DMS 273 (cell line): ENCODE data around the gene NCOA3.
A peak's percentile ranks its signal among the peaks of the same experiment; 100 is the strongest.
"Not testable (repeated sequence)": the region's sequence is repeated elsewhere in the genome, so short reads cannot be mapped to it uniquely, and the experiment has no call there.

Experiments
- DNase-seq: peaks from one replicate; lab custom pipeline; 2025; ENCODE audit not compliant: unreplicated experiment; lab: John Stamatoyannopoulos, UW

NCOA3 gene

DNA sequence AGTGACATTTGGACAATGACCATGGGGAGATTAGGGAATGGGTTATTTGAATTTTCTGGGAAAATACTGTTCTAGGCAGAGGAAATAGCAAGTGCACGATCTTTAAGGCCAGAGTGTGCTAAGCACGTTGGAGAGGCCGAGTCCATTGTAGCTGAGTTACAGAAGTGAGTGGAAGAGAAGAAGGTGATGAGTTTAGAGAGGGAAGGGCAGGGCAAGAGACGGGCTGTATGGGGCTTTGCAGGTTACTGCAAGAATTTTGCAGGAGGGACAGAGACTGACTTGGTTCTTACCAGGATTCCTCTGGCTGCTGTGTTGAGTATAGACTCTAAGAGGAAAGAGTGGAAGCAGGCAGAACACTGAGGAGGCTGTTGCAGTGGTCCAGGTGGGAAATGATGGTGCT lies 1.1 kb upstream of the NCOA3 start:
- peak; percentile 35 for DNase-seq

DNA sequence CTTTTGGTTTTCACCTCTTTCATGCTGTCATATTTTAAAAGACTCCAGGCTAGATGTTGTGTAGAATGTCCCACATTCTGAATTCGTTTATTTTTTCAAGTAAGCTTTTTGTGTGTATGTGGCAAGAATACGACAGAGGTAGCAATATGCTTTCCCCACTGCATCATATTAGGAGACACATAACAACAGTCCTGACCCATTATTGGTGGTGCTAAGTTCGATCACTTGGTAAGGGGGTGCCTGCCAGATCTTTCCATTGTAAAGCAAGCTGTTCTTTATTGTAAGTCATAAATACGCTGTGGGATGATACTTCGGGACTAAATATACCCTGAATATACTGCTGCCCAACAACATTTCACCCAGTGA lies 588 bp upstream of the NCOA3 start:
- no peak for DNase-seq

DNA sequence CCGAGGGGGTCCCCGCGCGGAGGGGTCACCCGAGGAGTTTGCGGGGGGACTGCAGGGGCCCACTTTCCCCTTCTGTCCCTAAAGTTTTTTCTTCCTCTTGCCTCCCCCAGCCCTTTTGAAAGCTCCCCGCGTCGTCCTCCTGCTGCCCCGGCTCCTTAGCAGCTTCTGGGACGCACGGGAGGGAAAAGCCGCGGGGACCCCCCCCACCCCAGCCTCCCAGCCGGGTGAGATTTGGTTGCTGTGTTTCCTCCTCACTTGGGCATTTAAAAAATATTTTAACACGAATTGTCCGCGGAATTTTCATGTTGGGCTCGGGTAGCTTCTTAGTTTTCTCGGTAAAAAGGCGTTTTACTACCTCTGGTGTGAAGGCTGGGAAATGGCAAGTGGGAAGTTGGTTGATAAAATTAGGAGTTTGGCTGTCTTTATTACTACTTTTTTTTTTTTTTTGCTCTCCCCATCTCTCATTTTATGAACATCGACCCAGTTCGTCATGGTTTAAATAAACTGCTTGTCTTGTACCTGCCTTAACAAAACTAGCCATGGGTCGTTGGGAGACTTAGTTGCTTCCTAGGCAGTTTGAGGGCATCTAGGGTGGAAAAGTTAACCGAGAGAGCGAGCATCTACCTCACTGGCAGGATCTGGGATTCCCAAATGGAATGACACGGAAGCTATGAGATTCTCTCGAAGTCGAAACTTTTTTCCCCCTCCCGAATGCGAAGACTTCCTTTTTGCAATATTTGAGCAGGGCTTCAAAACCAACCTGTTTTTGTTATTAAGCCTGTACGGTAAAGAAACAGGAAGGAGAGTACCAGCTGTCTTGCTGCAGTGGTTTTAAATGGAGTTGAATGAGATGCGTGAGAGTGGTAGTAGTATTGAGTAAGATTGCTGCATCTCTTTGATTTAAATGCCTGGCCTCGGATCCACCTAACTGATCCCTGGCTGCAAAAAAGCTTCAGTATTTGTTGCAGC lies 868 bp downstream of the NCOA3 start:
- peak; percentile 71 for DNase-seq

DNA sequence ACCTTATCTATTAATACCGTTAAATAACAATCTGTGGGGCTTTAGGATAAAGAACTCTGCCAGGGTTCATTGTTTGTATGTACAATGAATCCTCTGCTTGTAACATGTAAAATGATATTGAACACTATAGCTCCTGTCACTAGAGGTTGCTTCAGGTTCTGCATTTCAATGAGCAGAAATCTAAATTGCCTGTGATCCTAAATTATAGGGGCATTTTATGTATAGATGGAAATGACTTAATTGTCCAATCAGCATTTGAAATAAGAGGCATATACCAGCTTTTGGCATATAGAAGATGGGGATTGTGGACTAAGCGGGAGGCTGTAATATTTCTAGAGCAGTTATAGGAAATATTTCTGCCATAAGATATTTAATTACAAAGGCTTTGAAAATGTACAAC lies 2.0 kb downstream of the NCOA3 start:
- peak; percentile 21 for DNase-seq

DNA sequence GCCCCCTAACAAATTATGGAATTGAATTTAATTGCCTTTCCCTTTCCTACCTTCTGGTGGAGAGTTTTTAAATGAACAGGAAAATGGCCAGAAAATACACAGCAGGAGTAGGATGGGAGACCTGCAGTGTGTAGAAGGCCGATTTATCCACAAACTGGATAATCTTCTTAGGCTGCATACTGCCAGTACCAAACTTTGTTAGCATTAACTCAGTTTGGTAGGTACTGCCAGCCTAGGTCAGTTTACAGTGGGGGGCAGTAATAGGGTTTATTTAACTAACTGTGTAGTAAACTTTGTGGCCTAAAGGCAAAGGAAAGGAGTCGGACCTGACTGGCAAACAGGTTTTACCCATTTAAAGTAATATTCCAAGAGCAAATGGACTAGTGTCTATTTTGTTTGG lies 4.6 kb downstream of the NCOA3 start:
- DNase-seq: no peak

DNA sequence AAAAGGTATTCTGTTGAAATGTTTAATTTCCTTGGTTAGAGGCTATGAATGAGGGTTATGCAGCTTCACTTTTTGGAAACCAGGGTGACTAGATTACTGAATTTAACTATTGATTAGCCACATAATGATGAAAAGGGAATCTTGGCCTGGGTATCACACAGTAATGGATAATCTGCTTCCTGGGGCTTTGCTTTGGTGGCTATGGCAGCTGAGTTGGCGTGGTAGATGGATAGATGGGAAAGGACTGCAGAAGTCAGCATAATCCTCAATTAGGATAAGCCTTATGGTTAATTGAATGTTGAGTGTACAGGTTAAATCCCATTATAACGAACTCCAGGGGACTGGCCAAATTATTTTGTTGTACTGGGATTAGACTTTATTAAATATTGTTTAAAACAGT lies 5.2 kb downstream of the NCOA3 start:
- no peak for DNase-seq

DNA sequence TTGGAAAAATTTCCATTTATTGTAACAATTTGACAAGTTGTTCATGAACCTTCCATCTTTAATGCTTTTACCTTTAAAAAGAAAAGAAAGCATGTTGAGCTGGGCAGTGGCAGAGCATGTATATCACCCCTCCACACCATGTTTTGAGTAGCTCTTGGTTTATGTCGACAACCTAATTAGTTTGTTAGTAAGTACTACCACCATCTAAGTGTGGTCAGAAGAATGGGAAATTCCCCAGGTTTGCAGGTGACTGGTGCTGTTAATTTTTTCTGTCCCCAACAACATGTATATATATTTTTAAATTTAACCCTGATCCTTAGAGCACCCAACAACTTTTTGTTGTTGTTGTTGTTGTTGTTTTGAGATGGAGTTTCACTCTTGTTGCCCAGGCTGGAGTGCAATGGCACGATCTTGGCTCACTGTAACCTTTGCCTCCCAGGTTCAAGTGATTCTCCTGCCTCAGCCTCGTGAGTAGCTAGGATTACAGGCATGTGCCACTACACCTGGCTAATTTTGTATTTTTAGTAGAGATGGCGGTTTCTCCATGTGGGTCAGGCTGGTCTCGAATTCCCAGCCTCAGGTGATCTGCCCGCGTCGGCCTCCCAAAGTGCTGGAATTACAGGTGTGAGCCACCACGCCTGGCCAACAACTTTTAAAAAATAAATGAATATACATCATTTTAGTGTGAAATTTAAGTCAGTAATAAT lies 5.7 kb downstream of the NCOA3 start:
- DNase-seq: not testable (repeated sequence)

DNA sequence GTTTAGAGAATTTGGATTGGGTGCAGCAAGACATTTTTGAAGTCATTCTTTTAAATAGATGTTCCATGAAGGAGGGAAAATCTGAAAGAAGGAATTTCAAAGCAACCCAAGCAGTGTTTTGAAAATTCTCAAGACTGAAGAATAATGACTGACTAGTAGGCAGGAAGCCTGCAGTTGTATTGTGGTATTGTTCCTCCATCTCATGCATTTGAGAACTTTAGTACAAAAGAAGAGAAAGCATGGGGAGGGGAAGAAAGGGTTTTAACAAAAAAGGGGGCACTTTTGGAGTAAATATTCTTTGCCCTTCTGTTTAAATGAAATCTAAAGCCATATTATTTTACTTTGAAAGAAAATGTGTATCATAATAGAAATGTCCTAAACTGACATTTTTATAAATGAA lies 6.6 kb downstream of the NCOA3 start:
- DNase-seq: no peak

DNA sequence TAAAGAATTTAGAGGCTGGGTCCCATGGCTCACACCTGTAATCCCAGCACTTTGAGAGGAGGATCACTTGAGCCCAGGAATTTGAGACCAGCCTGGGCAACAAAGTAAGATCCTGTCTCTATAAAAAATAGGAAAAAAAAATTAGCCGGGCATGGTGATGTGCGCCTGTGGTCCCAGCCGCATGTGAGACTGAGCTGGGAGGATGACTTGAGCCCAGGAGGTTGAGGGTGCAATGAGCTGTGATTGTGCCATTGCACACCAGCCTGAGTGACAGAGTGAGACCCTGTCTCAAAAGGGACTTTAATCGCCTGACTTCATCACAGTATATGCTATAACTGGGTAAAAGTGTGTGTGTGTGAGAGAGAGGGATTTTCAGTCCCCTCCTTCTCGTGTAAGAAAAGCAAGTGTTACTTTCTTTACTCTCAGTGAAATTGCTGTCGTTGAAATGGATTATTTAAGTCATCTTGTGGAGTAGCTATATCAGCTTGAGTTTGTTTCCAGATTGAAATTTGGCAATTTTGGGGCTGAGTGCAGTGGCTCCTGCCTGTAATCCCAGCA lies 7.5 kb downstream of the NCOA3 start:
- DNase-seq: no peak

DNA sequence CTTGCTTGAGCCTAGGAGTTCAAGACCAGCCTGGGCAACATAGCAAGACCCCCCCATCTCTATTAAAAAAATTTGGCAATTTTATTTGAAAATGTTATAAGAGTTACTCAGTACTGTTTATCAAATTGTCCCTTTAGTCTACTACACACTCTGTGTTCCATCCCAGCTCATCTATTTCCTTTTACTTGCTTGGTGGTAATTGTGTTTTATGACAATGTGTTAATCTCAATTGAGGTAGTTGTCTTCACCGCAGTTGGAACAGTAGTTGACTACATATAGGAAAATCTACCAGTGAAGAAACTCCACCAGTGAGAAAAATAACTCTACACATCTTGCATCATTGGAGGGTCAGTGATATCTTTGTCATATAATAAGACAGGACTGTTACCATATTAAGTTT lies 8.0 kb downstream of the NCOA3 start:
- no peak for DNase-seq

DNA sequence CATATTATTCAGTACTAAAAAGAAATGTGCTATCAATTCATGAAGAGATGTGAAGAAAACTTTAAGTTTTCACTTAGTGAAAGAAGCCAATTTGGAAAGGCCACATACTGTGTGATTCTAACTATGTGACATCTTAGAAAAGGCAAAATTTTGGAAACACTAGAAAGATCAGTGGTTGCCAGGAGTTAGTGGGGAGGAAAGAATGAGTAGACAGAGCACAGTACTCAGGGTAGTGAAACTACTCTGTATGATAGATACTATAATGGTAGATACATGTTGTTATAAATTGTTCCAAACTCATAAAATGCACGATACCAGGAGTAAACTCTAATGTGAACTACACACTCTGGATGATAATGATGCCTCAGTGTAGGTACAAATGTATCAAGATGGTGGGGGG lies 14.2 kb downstream of the NCOA3 start:
- DNase-seq: no peak

DNA sequence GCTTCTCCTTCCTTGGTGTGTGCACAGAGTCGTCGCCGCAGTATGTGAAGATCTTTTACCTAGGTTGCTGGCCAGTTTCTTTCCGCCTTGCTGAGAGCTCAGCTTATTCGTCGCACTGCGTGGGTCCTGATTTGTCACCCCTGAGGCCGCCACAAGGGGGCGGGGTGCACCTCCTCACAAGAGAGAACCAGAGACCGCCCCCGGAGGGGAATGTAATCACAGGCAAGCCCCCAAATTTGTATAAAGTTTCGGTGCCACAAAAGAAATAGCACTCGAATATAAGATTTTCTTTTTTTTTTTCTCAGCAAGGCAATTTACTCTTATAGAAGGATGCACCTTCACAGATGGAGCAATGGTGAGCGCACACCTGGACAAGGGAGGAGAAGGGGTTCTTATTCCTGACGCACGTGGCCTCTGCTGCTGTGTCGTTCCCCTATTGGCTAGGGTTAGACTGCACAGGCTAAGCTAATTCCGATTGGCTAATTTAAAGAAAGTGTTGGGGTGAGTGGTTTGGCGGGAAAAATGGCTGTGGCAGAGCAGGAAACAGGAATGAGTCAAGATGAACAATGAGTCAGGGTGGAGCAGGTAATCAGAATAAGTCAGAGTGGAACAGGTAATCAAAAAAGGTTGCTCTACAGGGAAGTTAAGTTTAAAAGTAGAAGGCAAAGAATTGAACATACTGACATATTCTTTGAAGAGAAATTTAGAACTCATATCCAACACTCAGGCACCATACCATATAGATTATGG lies 19.5 kb downstream of the NCOA3 start:
- DNase-seq: peak; percentile 13

DNA sequence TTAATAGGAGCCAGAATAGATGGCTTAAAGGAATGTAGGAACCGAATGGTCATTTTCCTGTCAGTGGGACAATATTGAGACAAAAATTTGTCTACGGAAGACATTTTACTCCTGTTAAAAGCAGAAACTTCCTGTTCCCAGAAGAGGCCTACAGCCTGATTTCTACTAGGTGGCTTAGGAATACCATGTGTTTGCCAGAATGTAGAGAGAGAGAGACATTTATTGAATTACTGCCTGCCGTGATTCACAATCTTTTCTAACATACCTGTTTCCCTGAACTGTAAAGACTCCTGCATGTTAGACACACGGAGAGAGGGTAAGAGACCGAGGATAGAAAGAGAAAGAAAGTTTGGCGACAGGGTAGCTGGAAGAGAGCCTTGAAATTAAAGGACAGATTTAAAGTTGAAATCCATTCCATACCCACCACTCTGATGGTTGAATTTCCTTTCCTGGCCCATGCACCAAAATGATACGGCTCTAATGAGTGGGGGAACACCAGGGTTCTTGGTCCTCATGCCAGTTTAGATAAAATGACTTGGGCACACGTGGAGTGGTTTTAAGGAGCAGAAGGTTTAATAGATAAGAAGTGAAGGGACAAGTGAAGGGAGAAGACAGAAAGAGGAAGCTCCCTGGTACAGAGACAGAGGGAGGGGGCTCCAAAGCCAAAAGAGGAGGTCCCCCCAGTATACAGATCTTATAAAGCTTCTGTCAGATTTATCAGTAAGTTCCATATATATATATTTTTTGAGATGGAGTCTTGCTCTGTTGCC lies 22.5 kb downstream of the NCOA3 start:
- DNase-seq: no peak

DNA sequence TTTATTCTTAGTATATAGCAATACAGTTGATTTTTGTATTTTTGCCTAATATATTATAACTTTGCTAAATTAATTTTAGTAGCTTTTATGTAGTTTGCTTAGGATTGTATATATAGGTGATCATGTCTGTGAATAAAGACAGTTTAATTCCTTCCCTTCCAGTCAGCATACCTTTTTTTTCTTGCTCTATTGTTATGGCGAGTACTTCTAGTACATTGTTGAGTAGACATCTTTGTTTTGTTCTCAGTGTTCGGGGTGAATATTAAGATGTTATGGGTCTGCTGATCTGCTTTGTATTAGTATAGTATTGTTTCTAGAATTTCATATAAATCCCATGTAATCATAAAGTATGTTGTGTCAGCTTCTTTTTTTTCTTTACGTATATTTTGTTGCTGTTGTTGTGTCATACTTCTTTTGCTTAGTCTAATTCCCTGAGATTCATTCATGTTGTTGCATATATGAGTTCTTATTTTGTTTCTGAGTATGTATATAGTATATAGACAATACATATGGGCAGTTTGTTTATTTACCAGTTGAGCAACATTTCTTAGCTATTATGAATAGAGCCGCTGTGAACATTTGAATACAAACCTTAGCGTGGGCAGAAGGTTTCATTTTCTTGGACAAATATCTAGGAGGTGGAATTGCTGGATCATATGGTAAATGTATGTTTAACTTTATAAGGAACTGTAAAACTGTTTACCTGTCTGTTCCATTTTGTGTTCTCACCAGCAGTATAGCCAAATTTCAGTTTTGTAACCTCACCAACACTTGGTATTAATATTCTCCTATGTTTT lies 25.5 kb downstream of the NCOA3 start:
- no peak for DNase-seq

DNA sequence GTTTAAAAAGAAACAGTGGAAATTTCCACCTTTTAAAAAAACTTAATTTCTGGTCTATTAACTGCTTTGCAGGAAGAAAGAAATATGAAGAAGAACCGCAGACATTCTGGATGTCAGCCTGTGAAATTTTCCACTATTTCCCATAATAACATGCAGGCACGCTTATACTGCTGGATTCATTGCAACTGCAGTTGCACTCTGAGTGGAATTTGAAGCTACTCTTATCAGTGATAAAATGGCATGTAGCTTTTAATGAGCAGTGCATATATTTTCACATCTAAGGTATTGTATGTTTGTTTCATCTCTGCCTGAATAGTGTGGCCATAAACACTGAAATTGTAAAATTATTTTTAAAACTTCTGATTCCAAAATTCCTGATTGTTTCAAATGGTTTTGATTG lies 28.2 kb downstream of the NCOA3 start:
- DNase-seq: no peak

DNA sequence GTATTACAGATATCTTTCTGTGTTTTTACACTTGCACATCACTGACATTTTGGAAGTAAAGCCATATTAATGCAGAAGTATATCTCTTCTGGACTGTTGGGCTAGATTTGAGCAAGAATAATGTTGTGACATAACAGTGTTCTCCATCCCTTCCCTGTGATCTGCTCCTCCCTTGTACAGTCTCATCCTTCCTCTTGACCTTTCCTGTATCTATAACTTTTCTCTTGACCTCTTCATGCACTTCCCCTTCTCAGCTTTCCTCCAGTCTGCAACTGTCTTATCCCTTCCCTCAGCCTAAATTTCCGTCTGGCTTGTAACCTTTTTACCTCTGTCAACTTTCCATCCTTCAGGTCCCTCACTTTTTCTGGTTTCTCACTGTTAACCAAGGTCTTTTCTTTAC lies 29.8 kb downstream of the NCOA3 start:
- no peak for DNase-seq

DNA sequence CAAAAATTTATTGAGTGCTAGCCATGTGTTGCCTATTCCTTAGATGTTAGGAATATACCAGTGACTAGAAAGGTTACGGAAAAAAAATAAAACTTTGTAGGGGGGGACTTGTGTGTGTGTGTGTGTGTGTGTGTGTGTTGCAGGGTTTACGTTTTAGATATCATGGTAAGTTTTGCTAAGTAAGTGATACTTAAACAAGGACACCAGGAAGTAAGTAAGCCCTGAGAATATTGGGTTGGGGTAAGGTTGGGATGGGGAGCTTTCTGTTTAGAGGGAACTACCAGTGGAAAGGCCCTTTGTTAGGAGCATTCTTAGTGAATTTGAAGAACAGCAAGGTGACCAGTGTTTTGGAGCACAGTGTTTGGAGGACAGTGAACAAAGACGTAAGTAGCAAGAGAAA lies 30.3 kb downstream of the NCOA3 start:
- DNase-seq: no peak

DNA sequence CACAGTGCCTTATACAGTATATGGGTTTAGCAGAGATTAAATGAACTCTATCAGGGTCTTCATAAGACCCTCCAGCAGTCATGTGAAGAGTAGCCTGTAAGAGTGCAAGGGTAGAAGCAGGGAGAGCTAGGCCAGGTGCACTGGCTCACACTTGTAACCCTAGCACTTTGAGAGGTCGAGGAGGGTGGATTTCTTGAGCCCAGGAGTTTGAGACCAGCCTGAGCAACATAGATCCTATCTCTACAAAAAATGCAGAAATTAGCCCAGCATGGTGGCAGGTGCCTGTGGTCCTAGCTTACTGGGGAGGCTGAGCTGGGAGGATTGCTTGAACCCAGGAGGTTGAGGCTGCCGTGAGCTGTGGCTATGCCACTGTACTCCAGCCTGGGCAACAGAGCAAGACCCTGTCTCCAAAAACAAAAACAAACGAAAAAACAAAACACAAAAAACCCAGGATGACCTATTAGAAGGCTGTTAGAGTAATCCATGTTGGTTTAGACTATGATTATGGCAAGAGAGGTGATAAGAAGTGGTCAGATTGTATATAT lies 31.9 kb downstream of the NCOA3 start:
- no peak for DNase-seq

DNA sequence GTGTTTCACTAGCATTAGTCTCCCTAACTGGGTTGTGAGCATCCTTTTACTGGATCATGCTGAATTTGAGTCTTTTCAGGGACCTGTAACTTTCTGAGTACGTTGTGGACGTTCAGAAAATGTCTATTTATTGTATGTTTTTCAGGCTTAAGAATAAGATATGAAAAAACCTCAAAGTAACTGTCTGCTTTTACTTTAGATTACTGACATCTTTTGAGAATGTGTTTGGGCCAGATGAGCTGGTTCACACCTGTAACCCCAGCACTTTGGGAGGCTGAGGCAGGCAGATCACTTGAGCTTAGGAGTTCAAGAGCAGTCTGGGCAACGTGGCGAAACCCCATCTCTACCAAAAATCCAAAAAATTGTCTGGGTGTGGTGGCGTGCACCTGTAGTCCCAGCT lies 32.7 kb downstream of the NCOA3 start:
- no peak for DNase-seq

DNA sequence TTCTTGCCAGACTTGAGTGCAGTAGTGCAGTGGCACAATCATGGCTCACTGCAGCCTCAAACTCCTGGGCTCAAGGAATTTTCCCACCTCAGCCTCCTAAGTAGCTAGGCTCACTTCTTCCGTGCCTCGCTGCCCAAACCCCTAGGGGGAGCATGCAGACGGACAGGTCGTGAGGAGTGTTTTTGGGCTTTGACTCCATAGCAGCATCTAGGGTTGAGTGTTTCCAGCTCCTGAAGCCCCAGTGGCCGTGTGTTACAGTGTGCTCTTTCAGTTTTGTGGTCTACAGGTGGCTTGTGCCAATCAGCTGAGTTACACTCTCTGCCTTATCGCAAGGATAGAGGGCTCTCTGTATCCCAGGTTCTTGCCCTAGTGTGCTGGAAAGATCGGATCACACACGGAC lies 33.4 kb downstream of the NCOA3 start:
- DNase-seq: peak; percentile 54
